IPS-18c (cell line): Measurements from ENCODE around the gene ST6GALNAC5.

Experiments used
- H3K4me3 ChIP-seq: 2 replicates; pipeline ENCODE4 v1.7.0; 2013; ENCODE audit warnings: low read depth, mild to moderate bottlenecking, low read length, moderate library complexity; ENCODE audit not compliant: insufficient read depth
- H3K9me3 ChIP-seq: one replicate; pipeline ENCODE4 v1.6.1; 2013; ENCODE audit warnings: mild to moderate bottlenecking, low read length, moderate library complexity; ENCODE audit not compliant: control insufficient read depth, insufficient read depth

The ST6GALNAC5 gene

DNA sequence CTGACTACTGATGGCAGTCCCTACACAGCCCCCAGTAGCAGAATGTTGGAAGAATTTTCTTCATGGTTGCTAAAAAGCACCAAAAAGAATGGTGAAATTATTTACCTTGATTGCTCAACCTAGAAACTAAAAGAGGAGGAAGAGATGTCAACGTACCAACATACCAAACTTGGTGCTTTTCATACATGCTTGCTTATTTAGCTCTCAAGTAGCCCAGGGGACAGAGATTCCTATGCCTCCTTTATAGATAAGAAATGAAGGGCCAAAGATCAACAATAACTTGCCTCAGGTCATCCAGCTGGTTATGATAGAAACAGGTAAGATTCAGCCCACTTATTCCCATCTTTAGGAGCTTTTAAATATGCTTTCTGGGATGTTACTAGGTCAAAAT is 181.3 kb downstream of the ST6GALNAC5 start:
- no peak overlapping the region for H3K4me3 ChIP-seq
- H3K9me3 ChIP-seq, result no peaks in the 10 kb centered on the region

DNA sequence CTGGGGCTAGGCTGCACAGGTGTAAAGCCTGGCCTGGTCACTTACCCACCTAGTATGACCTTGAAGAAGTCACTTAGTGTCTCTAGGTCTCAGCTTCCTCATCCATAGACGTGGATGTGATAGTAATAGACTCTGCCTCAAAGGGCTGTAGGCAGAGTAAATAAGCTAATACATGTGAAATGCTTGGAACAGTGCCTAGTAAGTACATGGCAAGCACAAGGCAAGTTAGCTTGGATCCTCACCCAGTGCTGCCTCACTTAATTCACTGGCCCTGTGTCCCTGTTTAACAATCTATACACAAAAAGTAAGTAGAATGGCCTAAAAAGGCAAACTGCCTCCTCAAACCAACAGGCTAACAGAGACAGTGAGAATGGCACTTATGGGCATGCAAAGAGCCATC is 184.1 kb downstream of the ST6GALNAC5 start:
- no peaks in the 10 kb centered on the region for H3K9me3 ChIP-seq
- no peak overlapping the region for H3K4me3 ChIP-seq

DNA sequence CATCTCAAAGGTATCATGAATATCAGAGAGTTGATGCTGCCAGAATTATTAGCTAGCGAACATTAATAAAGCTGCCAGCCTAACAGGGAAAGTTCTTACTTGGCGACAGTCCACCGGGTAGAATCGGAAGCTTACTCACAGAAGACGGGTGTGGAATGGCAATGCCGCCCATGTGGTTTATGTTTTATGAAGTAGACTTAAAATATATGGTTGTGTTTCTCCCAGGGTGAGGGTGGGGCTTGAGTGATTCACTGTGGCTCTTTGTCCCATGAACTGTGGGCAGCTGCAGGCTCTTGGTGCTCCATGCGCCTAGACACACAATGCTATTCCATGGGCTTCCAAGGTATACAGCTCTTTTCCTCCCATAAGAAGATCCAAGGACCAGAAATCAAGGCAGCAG is 189.2 kb downstream of the ST6GALNAC5 start:
- Histone ChIP-seq H3K9me3 (no peaks in the 10 kb centered on the region), H3K4me3 (no peak overlapping the region)

DNA sequence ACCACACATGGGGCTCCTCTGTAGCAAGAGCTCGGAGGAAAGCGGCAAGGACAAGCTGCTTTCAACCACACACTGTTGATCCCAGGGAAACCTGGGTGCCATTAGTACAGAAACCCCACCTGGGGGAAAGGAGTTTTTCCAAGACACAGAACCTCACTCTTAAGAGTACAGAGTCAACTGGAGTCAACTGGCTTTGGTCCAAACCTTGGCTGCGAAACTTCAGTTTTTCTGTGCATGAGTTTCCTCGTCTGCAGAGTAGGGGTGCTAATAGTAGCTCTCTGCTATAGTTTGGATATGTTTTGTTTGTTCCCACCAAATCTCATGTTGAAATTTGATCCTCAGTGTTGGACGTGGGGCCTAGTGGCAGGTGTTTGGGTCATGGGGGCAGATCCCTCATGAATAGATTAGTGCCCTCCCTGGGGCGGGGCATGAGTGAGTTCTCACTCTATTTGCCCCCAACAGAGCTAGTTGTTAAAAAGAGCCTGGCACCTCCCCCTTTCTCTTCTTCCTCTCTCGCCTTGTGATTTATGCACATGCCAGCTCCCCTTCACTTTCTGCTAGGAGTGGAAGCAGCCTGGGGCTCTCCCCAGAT is 190.8 kb downstream of the ST6GALNAC5 start:
- H3K4me3 ChIP-seq, result no peak overlapping the region
- no peaks in the 10 kb centered on the region for H3K9me3 ChIP-seq

DNA sequence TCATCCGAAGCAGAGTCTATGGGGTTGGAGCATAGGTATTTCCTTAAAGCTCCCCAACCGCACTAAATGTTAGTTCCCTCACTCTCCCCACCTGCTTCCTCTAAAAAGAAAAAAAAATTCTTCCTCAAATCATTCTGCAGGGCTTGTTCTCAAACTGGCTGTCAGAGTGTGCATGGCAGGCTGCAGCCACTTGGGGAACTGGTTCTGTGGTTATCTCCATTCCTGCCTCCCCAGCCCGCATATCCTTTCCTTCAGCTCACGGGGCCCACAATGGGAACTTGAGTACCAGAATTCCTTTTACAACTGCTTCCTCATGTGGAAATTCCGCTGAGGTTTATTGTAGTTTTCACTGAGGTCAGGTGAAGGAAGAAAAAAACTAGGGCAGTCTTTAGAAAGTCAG is 192.7 kb downstream of the ST6GALNAC5 start:
- Histone ChIP-seq H3K4me3 (no peak overlapping the region), H3K9me3 (no peaks in the 10 kb centered on the region)

DNA sequence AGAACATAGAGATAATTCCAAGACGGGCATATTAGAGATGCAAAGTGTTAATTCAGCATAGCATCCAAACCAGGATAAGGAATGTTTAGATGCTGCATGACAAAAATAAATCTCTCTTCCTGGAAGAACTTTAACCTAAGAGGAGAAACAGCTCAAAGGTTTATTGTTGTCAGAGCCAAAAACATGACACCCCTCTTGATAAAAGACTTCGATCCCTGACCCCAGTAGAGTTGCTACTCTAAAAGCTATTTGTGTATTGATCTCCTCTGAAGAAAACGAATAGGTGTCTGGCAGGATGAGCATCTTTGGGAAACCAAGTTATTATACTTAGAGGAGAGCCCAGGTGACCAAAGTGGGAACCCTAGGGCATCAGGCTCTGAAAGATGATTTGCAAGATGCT is 193.9 kb downstream of the ST6GALNAC5 start:
- Histone ChIP-seq H3K9me3 (no peaks in the 10 kb centered on the region), H3K4me3 (no peak overlapping the region)

- no peaks in the 10 kb centered on the region for H3K9me3 ChIP-seq
- no peak overlapping the region for H3K4me3 ChIP-seq
These were observed 195.8 kb downstream of the ST6GALNAC5 start for GRCh38 chr1:77063118-77063517.

DNA sequence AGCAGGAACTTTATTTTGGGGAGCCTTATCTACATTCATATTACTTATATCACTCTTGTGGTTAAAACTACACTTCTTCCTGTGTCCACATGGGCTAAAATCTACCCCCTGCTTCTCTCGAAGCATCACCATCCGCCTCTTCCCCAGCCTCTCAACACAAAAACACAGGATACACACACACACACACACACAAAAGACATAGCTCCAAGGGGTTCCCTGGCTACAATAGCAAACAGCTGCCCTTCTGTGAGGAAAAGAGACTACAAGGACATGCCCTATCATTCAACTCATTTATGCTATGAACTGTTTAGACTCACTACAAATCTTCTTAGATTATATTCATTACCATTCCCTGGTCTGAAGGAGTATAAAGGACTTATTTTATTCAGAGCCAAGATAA is 197.0 kb downstream of the ST6GALNAC5 start:
- H3K4me3 ChIP-seq, result no peak overlapping the region
- no peaks in the 10 kb centered on the region for H3K9me3 ChIP-seq

GRCh38 chr1:77065693-77066342 is 198.5 kb downstream of the ST6GALNAC5 start:
- H3K9me3 ChIP-seq, result no peaks in the 10 kb centered on the region
- H3K4me3 ChIP-seq, result no peak overlapping the region

DNA sequence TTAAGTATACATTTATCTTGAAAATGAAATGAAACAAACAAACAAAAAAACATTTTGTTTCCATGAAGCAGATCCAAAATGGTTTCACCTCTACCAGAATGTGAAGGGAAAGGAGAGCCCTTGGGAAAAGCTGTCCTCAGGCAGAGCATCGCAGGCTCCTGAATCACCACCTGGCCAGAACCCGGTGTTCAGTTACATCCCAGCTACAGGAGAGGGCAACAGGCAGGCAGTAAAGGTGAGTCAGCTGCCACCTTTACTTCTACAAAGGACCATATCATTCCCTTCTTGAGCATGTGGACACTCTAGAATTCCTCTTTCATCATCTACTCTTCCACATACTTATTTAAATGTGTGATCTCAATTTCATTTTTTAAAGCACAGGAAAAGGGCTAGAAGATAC is 200.7 kb downstream of the ST6GALNAC5 start:
- Histone ChIP-seq H3K9me3 (no peaks in the 10 kb centered on the region), H3K4me3 (no peak overlapping the region)

DNA sequence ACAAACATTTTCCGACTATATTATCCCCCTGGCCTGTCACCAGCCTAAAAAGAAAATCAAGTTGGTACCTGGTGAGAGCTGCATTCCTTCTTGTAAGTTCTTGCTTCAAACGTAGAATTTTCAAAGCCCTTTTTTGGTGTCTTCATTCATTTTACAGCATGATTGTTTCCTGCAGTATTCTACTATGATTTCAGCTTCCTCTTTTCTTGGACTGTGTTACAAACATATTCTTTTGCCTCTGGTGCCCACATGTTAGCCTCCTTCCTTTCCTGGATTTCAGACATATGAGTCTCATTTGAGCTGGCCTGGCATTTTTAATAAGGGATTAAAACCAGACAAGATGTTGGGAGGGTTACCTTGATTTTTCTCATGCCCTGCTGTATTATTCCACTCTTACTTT is 209.5 kb downstream of the ST6GALNAC5 start:
- no peak overlapping the region for H3K4me3 ChIP-seq

GRCh38 chr1:77081834-77082233 is 214.6 kb downstream of the ST6GALNAC5 start:
- Histone ChIP-seq H3K4me3 (no peak overlapping the region), H3K9me3 (no peaks in the 10 kb centered on the region)

More for the DNA sequence above, 209.5 kb downstream of the ST6GALNAC5 start:
- H3K9me3 ChIP-seq, result no peaks in the 10 kb centered on the region

- Histone ChIP-seq H3K4me3 (no peak overlapping the region), H3K9me3 (no peaks in the 10 kb centered on the region)
These were observed 217.2 kb downstream of the ST6GALNAC5 start for GRCh38 chr1:77084457-77084856.

GRCh38 chr1:77085109-77085508 is 217.8 kb downstream of the ST6GALNAC5 start:
- Histone ChIP-seq H3K9me3 (no peaks in the 10 kb centered on the region), H3K4me3 (no peak overlapping the region)

- Histone ChIP-seq H3K9me3 (no peaks in the 10 kb centered on the region), H3K4me3 (no peak overlapping the region)
These were observed 222.5 kb downstream of the ST6GALNAC5 start for GRCh38 chr1:77089756-77090155.

GRCh38 chr1:77095236-77095635 is 228.0 kb downstream of the ST6GALNAC5 start:
- Histone ChIP-seq H3K4me3 (no peak overlapping the region), H3K9me3 (no peaks in the 10 kb centered on the region)

DNA sequence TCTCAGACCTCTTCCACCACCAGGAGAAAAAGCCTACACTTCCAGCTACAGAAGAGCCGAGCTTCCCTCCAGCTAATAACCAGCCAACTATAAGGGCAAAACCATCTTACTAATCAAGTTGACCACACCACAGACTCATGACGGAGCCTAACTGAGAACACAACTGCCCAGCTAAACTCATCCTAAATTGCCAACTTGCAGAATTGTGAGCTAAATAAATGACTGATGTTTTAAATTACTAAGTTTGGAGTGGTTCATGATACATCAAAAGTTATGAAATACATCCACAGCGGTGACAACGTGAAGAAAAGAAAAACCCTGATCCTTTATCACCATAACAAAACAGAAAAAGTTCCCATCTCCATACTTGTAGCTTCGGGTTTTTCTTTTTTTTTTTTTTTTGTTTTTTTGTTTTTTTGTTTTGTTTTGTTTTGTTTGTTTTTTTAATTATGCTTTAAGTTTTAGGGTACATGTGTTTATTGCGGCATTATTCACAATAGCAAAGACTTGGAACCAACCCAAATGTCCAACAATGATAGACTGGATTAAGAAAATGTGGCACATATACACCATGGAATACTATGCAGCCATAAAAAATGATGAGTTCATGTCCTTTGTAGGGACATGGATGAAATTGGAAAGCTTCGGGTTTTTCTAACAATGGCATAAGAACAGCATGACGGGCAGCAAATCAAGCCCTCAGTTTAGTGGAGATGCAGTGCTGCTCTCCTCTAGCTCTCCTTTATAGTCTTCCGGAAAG is 229.4 kb downstream of the ST6GALNAC5 start:
- H3K4me3 ChIP-seq, result no peak overlapping the region
- H3K9me3 ChIP-seq, result no peaks in the 10 kb centered on the region

DNA sequence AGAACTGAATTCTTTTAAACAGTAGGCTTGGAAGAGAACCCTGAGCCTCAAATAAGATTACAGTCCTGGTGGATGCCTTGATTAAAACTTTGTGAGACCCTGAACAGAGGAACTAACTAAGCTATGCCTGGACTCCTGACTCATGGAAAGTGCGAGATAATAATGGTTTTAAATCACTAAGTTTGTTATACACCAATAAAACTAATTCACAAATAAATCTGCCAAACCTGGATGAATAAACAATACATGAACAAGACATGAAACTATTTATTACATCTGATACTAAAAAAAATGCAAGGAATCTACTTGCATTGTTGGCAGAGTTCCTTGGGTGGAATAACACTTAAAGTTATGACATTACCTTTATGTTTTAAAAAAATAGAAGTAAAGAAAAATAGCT is 233.6 kb downstream of the ST6GALNAC5 start:
- no peak overlapping the region for H3K4me3 ChIP-seq
- no peaks in the 10 kb centered on the region for H3K9me3 ChIP-seq
